WTC11 (cell line): Measurements from ENCODE around the gene POLD4. TPM values are rescaled to one million over a fixed set of nuclear protein-coding genes. Genes with fewer than 3 reads are reported as not detected.

Experiments used
- ATAC-seq: fragments of 200-7000 bp; cut with Tn5 transposase; 2 replicates; pipeline ENCODE4 v1.10.0; 2021; ENCODE audit warnings: mild to moderate bottlenecking, moderate library complexity
- CTCF ChIA-PET: fragments of 300-600 bp; sonication (Branson Sonifier 250); formaldehyde crosslinking; loops from one replicate; lab custom pipeline; 2021; ENCODE audit warnings: antibody characterized with exemption; lab: Charles Lee
- POLR2A ChIA-PET: fragments of 350-600 bp; sonication (Branson Sonifier 250); formaldehyde crosslinking; loops from one replicate; lab custom pipeline; 2021; ENCODE audit warnings: antibody characterized with exemption; lab: Charles Lee
- DNase-seq: peaks from one replicate; pipeline ENCODE4 v3.0.0; 2021; ENCODE audit warnings: low spot score
- H3K27ac Mint-ChIP-seq: 2 replicates; pipeline ENCODE4 v1.8.0; 2021; ENCODE audit warnings: mixed read lengths
- H3K27me3 Mint-ChIP-seq: 2 replicates; pipeline ENCODE4 v1.8.0; 2021; ENCODE audit warnings: low read depth, mild to moderate bottlenecking, moderate library complexity, mixed read lengths
- H3K36me3 Mint-ChIP-seq: 2 replicates; pipeline ENCODE4 v1.8.0; 2021; ENCODE audit warnings: mixed read lengths
- H3K4me1 Mint-ChIP-seq: 2 replicates; pipeline ENCODE4 v1.8.0; 2022; ENCODE audit warnings: mixed read lengths
- H3K4me3 Mint-ChIP-seq: 2 replicates; pipeline ENCODE4 v1.8.0; 2021; ENCODE audit warnings: mild to moderate bottlenecking, moderate library complexity, mixed read lengths
- H3K9me3 Mint-ChIP-seq: 2 replicates; pipeline ENCODE4 v1.8.0; 2021; ENCODE audit warnings: mixed read lengths
- JAZF1 ChIP-seq: fragments of 250-450 bp; sonication (Bioruptor Pico); IDR thresholded peaks from 2 replicates; pipeline ENCODE4 v1.9.0; 2021; ENCODE audit warnings: moderate library complexity, mild to moderate bottlenecking, inconsistent platforms
- KAT7 ChIP-seq: sonication (generic); formaldehyde crosslinking; IDR thresholded peaks from 2 replicates; pipeline ENCODE4 v1.8.1; 2023; ENCODE audit warnings: missing genetic modification reagents, mild to moderate bottlenecking, borderline replicate concordance
- NFYB ChIP-seq: sonication (generic); formaldehyde crosslinking; conservative IDR thresholded peaks from 2 replicates; pipeline ENCODE4 v1.8.0; 2022; ENCODE audit warnings: low read depth, missing genetic modification reagents
- NR1H2 ChIP-seq: sonication (generic); formaldehyde crosslinking; IDR thresholded peaks from 2 replicates; pipeline ENCODE4 v1.9.0; 2021; ENCODE audit warnings: mild to moderate bottlenecking, moderate library complexity, missing genetic modification reagents
- RELA ChIP-seq: sonication (generic); formaldehyde crosslinking; IDR thresholded peaks from 2 replicates; pipeline ENCODE4 v1.8.1; 2022; ENCODE audit warnings: missing genetic modification reagents, mild to moderate bottlenecking, borderline replicate concordance
- RORB ChIP-seq: fragments of 250-450 bp; sonication (Bioruptor Pico); IDR thresholded peaks from 2 replicates; pipeline ENCODE4 v1.9.0; 2021; ENCODE audit warnings: mild to moderate bottlenecking
- TEAD4 ChIP-seq: sonication (generic); formaldehyde crosslinking; IDR thresholded peaks from 2 replicates; pipeline ENCODE4 v1.8.0; 2022; ENCODE audit warnings: mild to moderate bottlenecking, missing genetic modification reagents
- total RNA-seq: library from RNA; stranded (reverse); gene quantifications from 3 replicates; pipeline ENCODE4 v1.2.3, GENCODE V29; 2021
- TF ChIP-seq, protein P1 (sequence below): sonication (generic); formaldehyde crosslinking; IDR thresholded peaks from 2 replicates; pipeline ENCODE4 v1.8.1; 2022; ENCODE audit warnings: low read depth, missing genetic modification reagents, borderline replicate concordance
- TF ChIP-seq, protein P2 (sequence below): sonication (generic); formaldehyde crosslinking; conservative IDR thresholded peaks from 2 replicates; pipeline ENCODE4 v1.8.1; 2023; ENCODE audit warnings: mild to moderate bottlenecking, low read depth, missing genetic modification reagents, moderate library complexity
- TF ChIP-seq, protein P3 (sequence below): sonication (generic); formaldehyde crosslinking; IDR thresholded peaks from 2 replicates; pipeline ENCODE4 v1.8.1; 2023; ENCODE audit warnings: mild to moderate bottlenecking, missing genetic modification reagents
- TF ChIP-seq, protein P4 (sequence below): fragments of 200-600 bp; IDR thresholded peaks from 2 replicates; pipeline ENCODE4 v1.8.0; 2022; ENCODE audit warnings: antibody characterized with exemption
- TF ChIP-seq, protein P5 (sequence below): sonication (generic); formaldehyde crosslinking; IDR thresholded peaks from 2 replicates; pipeline ENCODE4 v1.8.1; 2022; ENCODE audit warnings: low read depth, mild to moderate bottlenecking, moderate library complexity, missing genetic modification reagents, borderline replicate concordance
- TF ChIP-seq, protein P6 (sequence below): sonication (generic); formaldehyde crosslinking; IDR thresholded peaks from 2 replicates; pipeline ENCODE4 v1.8.1; 2023; ENCODE audit warnings: mild to moderate bottlenecking, moderate library complexity, missing genetic modification reagents
- TF ChIP-seq, protein P7 (sequence below): sonication (generic); formaldehyde crosslinking; IDR thresholded peaks from 2 replicates; pipeline ENCODE4 v1.8.1; 2022; ENCODE audit warnings: missing genetic modification reagents, borderline replicate concordance
- TF ChIP-seq, protein P8 (sequence below): sonication (generic); formaldehyde crosslinking; IDR thresholded peaks from 2 replicates; pipeline ENCODE4 v1.8.1; 2023; ENCODE audit warnings: mild to moderate bottlenecking, missing genetic modification reagents, borderline replicate concordance

Gene POLD4
- total RNA-seq, 1 experiment from 2014 or later = 30.3 TPM

DNA sequence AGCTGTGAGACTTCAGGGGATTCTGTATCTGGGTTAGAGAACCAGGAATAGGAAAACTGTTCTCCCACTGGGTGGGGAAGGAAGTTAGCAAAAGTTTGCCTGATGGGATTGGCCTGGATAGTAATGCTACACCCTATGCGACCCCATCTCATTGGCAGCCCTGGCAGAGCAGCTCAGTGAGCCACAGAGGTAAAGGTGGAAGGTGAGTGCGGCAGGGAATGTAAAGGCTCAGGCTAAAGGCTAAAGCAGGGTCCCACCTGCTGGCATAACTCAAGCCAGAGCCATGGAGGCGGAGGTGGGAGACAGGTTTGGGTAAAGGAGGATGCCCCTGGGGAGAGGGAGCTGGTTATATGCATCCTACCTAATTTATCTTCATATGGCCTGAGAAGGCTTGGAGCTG is 31.3 kb downstream of the POLD4 start:
- ATAC-seq (no peak), DNase-seq (no peak)
- Mint-ChIP-seq H3K36me3 (no peaks in the 10 kb centered on the region), H3K4me3 (no peak overlapping the region), H3K4me1 (peaks cover 5% of the 10 kb centered on the region), H3K27ac (no peak overlapping the region), H3K27me3 (peaks cover 28% of the 10 kb centered on the region), H3K9me3 (no peaks in the 10 kb centered on the region)
- POLR2A ChIA-PET = interaction anchor here (0.9 kb wide), 1 partner anchor 90 kb away, joined by 3 read pairs; no protein-coding TSS in a partner anchor
- TF ChIP-seq TEAD4 (CRISPR knock-in tag) (no peak), NR1H2 (CRISPR knock-in tag) (no peak), KAT7 (CRISPR knock-in tag) (no peak), JAZF1 (no peak), RELA (CRISPR knock-in tag) (no peak), NFYB (CRISPR knock-in tag) (no peak)
- TF ChIP-seq, protein P1, sequence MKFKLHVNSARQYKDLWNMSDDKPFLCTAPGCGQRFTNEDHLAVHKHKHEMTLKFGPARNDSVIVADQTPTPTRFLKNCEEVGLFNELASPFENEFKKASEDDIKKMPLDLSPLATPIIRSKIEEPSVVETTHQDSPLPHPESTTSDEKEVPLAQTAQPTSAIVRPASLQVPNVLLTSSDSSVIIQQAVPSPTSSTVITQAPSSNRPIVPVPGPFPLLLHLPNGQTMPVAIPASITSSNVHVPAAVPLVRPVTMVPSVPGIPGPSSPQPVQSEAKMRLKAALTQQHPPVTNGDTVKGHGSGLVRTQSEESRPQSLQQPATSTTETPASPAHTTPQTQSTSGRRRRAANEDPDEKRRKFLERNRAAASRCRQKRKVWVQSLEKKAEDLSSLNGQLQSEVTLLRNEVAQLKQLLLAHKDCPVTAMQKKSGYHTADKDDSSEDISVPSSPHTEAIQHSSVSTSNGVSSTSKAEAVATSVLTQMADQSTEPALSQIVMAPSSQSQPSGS (CRISPR knock-in tag) = no peak
- TF ChIP-seq, protein P2, sequence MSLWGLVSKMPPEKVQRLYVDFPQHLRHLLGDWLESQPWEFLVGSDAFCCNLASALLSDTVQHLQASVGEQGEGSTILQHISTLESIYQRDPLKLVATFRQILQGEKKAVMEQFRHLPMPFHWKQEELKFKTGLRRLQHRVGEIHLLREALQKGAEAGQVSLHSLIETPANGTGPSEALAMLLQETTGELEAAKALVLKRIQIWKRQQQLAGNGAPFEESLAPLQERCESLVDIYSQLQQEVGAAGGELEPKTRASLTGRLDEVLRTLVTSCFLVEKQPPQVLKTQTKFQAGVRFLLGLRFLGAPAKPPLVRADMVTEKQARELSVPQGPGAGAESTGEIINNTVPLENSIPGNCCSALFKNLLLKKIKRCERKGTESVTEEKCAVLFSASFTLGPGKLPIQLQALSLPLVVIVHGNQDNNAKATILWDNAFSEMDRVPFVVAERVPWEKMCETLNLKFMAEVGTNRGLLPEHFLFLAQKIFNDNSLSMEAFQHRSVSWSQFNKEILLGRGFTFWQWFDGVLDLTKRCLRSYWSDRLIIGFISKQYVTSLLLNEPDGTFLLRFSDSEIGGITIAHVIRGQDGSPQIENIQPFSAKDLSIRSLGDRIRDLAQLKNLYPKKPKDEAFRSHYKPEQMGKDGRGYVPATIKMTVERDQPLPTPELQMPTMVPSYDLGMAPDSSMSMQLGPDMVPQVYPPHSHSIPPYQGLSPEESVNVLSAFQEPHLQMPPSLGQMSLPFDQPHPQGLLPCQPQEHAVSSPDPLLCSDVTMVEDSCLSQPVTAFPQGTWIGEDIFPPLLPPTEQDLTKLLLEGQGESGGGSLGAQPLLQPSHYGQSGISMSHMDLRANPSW (CRISPR knock-in tag) = no peak
- TF ChIP-seq, protein P3, sequence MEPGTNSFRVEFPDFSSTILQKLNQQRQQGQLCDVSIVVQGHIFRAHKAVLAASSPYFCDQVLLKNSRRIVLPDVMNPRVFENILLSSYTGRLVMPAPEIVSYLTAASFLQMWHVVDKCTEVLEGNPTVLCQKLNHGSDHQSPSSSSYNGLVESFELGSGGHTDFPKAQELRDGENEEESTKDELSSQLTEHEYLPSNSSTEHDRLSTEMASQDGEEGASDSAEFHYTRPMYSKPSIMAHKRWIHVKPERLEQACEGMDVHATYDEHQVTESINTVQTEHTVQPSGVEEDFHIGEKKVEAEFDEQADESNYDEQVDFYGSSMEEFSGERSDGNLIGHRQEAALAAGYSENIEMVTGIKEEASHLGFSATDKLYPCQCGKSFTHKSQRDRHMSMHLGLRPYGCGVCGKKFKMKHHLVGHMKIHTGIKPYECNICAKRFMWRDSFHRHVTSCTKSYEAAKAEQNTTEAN (CRISPR knock-in tag) = no peak
- TF ChIP-seq, protein P4, sequence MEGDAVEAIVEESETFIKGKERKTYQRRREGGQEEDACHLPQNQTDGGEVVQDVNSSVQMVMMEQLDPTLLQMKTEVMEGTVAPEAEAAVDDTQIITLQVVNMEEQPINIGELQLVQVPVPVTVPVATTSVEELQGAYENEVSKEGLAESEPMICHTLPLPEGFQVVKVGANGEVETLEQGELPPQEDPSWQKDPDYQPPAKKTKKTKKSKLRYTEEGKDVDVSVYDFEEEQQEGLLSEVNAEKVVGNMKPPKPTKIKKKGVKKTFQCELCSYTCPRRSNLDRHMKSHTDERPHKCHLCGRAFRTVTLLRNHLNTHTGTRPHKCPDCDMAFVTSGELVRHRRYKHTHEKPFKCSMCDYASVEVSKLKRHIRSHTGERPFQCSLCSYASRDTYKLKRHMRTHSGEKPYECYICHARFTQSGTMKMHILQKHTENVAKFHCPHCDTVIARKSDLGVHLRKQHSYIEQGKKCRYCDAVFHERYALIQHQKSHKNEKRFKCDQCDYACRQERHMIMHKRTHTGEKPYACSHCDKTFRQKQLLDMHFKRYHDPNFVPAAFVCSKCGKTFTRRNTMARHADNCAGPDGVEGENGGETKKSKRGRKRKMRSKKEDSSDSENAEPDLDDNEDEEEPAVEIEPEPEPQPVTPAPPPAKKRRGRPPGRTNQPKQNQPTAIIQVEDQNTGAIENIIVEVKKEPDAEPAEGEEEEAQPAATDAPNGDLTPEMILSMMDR = no peak
- TF ChIP-seq, protein P5, sequence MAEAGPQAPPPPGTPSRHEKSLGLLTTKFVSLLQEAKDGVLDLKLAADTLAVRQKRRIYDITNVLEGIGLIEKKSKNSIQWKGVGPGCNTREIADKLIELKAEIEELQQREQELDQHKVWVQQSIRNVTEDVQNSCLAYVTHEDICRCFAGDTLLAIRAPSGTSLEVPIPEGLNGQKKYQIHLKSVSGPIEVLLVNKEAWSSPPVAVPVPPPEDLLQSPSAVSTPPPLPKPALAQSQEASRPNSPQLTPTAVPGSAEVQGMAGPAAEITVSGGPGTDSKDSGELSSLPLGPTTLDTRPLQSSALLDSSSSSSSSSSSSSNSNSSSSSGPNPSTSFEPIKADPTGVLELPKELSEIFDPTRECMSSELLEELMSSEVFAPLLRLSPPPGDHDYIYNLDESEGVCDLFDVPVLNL = no peak
- TF ChIP-seq, protein P6, sequence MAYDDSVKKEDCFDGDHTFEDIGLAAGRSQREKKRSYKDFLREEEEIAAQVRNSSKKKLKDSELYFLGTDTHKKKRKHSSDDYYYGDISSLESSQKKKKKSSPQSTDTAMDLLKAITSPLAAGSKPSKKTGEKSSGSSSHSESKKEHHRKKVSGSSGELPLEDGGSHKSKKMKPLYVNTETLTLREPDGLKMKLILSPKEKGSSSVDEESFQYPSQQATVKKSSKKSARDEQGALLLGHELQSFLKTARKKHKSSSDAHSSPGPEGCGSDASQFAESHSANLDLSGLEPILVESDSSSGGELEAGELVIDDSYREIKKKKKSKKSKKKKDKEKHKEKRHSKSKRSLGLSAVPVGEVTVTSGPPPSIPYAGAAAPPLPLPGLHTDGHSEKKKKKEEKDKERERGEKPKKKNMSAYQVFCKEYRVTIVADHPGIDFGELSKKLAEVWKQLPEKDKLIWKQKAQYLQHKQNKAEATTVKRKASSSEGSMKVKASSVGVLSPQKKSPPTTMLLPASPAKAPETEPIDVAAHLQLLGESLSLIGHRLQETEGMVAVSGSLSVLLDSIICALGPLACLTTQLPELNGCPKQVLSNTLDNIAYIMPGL (CRISPR knock-in tag) = no peak
- CTCF ChIA-PET = interaction anchor here (0.7 to 2.8 kb wide), 6 partner anchors 23 to 249 kb away, joined by 3 to 18 read pairs (median 6); no protein-coding TSS in a partner anchor

DNA sequence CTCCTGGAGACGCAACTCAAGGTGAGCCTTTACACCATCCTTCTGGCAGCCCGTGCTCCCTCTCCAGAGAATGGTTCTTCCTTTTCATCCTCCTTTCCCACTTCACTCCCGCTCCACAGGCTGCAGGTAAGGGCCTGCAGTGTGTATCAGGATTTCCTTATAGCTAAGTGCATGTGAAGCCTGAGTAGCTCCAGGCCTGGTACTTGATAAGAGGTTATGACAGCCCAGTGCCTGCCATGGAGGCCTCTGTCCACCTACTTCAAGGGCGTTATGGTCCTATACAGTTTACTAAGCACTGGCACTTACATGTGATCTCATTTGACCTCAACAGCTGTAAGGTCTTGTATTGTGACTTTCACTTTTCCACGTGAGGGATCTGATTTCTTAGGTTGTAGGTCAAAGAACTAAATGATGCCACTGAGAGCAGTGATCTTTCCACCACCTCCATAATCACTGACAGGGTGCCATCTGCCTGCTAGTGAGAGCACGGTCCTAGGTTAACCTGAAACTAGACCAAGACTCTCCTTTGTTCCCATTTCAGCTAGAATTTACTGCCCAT is 32.0 kb downstream of the POLD4 start:
- H3K4me1 Mint-ChIP-seq = peaks cover 5% of the 10 kb centered on the region
- TF ChIP-seq, protein P7, sequence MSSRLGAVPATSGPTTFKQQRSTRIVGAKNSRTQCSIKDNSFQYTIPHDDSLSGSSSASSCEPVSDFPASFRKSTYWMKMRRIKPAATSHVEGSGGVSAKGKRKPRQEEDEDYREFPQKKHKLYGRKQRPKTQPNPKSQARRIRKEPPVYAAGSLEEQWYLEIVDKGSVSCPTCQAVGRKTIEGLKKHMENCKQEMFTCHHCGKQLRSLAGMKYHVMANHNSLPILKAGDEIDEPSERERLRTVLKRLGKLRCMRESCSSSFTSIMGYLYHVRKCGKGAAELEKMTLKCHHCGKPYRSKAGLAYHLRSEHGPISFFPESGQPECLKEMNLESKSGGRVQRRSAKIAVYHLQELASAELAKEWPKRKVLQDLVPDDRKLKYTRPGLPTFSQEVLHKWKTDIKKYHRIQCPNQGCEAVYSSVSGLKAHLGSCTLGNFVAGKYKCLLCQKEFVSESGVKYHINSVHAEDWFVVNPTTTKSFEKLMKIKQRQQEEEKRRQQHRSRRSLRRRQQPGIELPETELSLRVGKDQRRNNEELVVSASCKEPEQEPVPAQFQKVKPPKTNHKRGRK = no peak
- TF ChIP-seq RORB (CRISPR knock-in tag) = no peak
- TF ChIP-seq, protein P3 (CRISPR knock-in tag) = no peak
- TF ChIP-seq, protein P8, sequence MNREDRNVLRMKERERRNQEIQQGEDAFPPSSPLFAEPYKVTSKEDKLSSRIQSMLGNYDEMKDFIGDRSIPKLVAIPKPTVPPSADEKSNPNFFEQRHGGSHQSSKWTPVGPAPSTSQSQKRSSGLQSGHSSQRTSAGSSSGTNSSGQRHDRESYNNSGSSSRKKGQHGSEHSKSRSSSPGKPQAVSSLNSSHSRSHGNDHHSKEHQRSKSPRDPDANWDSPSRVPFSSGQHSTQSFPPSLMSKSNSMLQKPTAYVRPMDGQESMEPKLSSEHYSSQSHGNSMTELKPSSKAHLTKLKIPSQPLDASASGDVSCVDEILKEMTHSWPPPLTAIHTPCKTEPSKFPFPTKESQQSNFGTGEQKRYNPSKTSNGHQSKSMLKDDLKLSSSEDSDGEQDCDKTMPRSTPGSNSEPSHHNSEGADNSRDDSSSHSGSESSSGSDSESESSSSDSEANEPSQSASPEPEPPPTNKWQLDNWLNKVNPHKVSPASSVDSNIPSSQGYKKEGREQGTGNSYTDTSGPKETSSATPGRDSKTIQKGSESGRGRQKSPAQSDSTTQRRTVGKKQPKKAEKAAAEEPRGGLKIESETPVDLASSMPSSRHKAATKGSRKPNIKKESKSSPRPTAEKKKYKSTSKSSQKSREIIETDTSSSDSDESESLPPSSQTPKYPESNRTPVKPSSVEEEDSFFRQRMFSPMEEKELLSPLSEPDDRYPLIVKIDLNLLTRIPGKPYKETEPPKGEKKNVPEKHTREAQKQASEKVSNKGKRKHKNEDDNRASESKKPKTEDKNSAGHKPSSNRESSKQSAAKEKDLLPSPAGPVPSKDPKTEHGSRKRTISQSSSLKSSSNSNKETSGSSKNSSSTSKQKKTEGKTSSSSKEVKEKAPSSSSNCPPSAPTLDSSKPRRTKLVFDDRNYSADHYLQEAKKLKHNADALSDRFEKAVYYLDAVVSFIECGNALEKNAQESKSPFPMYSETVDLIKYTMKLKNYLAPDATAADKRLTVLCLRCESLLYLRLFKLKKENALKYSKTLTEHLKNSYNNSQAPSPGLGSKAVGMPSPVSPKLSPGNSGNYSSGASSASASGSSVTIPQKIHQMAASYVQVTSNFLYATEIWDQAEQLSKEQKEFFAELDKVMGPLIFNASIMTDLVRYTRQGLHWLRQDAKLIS (CRISPR knock-in tag) = no peak

More for the DNA sequence above, 32.0 kb downstream of the POLD4 start:
- Mint-ChIP-seq H3K4me3 (no peak overlapping the region), H3K27me3 (peaks cover 28% of the 10 kb centered on the region), H3K9me3 (no peaks in the 10 kb centered on the region), H3K27ac (no peak overlapping the region), H3K36me3 (no peaks in the 10 kb centered on the region)
- CTCF ChIA-PET = interaction anchor here (1.1 to 2.8 kb wide), 6 partner anchors 30 to 61 kb away, joined by 3 to 18 read pairs (median 4); no protein-coding TSS in a partner anchor
- ATAC-seq (no peak), DNase-seq (no peak)
- POLR2A ChIA-PET = interaction anchor here (0.9 kb wide), 2 partner anchors 32 to 89 kb away, joined by 3 read pairs; partner anchors contain the start of gene POLD4
